NCI-H226 (cell line): Measurements from ENCODE around the gene CYRIA.

Experiments used
- DNase-seq: peaks from one replicate; pipeline ENCODE4 v3.0.0-alpha.2; 2015

CYRIA gene

GRCh38 chr2:16666449-16666801 is 791 bp upstream of the CYRIA start:
- no peak for DNase-seq

- no peak for DNase-seq
These were observed 556 bp downstream of the CYRIA start for GRCh38 chr2:16664809-16665747.

DNA sequence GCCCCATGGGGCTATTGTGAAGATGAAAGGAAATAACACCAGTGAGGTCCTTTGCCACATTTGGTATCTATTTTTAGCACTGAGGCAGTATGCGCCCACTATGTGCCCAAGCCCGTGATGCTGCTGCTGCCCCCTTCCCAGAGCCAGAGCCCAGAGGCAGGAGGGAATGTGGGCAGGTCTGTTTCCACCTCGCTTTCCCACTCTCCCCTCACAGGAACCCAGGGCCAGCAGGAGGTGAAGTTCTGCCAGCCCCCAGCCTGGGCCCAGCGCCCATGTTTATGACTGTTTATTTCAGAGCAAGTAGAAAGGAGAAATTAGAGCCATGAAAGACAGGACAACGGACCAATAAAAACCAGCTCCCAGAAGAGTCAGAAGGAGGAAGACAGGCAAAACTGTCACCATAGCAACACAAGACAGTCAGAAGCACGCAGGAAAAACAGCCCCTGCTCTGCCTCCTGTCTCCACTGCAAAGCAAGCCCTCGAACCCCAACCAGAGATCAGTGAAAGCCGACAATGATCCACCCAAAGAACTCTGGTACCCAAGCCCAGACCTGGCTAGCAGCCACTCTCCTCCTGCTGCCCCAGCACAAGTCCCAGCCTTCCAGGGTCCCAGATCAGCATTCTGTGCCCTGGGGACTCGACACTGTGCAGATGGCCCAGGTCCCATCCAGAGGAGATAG is 1.4 kb downstream of the CYRIA start:
- peak; percentile 47 for DNase-seq

GRCh38 chr2:16663121-16663905 is 2.3 kb downstream of the CYRIA start:
- DNase-seq: no peak

DNA sequence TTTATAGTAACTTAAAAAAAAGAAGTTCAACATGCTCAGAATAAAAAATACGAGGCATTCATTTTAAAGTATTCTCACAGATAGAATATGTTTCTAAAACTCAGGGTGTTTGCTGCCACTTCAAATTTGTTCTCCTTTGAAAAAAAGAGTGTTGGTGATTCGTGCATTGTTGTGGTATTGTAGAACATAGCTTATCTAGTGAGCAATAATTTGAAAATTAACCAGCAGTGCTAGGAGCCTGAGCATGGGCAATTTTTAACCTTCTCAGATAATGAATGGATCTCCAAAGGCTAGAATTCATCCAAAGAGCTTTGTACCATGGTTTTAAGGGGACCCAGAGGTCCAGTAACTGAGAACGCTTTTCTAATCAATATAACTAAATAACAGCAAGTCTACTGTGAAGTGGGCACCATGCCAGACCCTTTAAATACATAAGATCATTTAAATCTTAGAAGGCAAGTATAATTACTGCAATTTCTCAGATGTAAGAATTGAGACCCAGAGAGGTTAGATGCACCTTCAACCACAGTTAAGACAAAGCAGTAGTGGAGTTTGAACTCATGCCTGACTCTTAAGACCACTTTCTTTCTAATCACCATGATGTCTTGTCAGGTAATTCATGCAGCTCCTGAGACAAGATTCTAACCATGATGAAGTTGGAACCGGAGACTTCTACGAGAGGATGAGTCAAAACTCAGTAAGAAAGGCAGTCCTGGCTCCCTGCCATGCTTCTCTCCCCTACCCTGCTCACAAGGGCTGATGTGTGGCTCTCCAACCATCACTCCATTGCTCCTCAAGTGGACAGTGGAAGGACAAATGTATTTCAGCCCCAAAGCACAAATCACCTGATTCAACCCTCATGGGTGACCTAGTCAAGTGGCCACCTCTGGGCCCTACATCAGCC is 3.4 kb downstream of the CYRIA start:
- peak; percentile 74 for DNase-seq

DNA sequence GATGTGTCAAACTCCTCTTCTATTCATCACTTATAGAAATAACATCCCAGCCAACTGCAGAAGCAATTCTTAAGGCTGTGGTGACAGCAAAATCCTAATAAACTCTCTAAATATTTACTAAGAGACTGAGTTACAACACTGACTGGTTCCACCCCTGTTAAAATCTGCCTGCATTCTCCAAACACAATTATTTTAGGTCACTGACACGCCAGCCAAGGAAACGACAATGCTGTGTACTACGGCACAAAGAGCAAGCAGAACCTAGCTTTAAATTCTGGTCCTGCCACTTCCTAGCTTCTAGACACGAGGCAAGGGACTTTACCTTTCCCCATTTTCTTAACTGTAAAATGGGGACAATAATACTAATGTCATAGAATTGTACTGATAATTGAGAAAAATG is 4.1 kb downstream of the CYRIA start:
- DNase-seq: no peak

DNA sequence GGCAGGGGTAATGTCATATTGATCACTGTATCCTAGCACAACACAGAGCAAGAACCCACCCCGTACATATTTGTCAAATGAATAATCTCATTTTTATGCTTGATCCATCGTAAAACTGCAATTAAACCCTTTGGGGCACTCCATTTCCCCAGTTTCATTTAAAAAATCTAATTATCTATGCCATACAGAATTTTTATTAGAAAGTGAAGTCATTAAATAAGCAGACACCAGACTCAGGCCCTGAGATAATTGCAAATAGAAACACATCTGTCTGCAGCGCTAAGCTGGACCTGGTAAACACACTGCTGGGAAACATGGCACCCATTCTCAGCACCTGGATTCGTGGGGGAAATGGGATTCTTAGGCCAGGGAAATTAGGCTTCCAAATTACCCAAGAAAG is 5.1 kb downstream of the CYRIA start:
- no peak for DNase-seq

DNA sequence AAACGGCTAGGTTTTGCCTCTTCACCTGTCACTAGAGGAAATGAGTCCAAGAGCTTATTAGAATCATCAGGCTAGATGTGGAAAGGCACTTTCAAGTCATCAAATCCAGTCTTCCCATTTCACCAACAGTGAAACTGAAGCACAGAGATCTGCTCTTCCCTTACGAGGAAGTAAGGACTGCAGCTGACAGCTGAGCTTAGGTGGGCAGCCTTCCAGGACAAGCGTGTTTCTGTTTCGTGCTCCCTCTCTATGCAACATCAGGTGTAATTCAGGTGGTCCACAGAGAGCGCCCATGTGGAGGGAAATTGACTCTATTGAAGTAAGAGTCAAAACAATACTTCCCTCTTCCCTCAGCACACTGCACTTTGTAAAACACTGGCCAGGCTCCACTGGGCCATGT is 5.5 kb downstream of the CYRIA start:
- DNase-seq: no peak

DNA sequence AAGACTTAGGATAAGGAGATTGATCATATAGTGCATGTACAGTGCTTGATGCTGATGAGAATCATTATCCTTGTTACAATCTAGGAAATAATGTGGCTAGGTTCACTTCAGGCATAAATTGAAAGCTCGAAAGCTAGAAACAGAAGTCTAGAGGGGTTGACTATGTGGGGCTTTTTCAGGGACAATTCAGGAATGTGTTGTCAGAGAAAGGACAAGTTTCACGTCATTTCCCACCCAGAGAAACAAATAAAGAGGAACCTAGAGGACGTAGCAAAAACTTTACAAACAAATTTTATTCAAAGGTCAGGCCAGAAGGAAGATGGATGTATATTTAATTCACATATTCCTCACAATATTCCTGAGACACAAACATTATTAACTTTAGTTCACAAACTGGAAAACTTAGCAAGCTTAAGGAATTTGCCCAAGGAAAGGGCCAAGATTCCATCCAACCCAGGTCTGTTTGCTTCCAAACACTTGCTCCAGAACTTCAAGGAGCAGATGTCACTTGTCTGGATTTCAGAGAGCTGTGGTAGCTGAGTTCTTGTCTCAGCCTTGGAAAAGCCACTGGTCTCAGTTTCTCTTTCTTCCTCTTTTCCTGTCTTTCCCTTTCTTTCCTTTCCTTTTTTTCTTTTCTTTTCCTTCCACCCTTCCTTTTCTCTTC is 7.4 kb downstream of the CYRIA start:
- no peak for DNase-seq

GRCh38 chr2:16657671-16658070 is 8.0 kb downstream of the CYRIA start:
- no peak for DNase-seq

DNA sequence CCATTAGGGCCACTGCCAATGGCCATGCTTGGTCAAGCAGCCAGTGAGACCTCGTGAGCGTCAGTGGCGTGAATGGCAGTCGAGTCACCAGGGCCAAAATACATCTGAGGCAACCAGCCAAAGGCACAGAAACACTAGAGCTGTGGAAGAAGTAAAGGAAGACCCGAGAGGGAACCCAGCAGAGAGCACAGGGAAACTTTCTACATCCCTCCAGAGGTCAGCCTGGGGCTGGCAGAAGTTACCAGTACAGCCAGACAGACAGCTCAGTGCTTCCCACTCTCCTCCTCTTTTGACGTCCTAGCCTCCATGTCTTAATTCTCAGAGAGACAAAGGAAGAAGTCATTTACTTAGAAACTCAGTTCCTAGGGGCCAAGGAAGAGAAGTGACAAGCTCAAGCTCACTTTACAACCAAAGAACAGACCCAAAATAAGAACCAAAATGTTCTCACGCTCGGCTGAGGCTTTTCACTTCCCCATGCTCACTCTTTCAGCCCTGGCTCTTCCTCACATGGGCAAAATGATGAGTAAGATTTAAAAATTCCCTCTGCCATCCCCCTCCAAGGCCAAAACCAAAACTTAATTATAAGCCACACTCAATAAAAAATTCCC is 8.7 kb downstream of the CYRIA start:
- no peak for DNase-seq

DNA sequence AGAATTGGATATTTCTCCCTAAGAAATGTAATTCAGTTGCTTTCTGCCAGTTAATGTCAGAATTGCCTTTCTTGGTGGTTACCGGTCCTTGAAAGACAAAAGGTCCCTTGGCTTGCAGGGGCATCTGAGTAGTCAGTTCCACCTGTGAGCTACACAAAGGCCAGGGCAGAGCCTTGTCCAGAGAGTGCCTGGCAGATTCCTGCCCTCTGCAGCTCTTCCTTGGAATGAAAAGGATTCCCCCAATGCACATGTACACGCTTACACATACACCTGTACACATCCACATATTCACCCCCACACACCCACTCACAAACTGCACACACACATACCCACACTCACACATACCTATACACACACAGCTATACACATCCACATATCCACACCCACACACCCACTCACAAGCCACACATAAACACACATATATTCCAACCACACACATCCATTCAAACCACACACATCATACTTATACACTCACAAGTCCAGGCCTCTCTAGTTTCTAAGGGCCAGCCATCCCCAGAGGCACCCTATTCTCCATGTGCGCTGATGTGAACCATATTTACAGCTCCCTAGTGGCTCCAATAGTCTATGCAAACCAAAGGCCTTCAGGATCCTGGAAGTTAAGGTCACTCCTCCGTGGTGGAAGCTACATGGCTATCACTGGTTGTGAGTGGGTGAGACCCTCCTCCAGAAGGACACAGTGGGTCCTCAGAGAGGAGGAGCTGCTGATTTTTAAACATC is 9.6 kb downstream of the CYRIA start:
- DNase-seq: no peak

DNA sequence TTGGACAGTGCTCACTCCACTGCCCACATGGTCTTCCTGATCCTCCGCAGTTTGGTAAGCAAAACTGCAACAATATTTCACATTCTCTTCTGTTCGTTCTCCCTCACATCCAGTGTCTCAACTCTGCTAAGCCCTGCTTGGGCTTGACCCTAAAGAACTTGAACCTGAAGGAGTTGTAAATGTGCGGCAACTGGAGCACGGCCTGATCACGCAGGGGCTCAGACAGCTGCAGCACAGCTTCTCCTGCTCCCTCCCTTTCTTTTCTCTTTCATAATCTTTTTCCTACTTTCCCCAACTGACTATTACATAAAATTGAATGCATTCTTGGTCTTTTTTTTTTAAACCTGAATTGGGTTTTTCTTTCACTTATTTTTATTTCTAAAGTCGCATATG is 10.2 kb downstream of the CYRIA start:
- no peak for DNase-seq

GRCh38 chr2:16654833-16655444 is 10.7 kb downstream of the CYRIA start:
- no peak for DNase-seq

GRCh38 chr2:16653799-16654198 is 11.8 kb downstream of the CYRIA start:
- no peak for DNase-seq

GRCh38 chr2:16653083-16653375 is 12.6 kb downstream of the CYRIA start:
- DNase-seq: no peak

- DNase-seq: no peak
These were observed 13.1 kb downstream of the CYRIA start for GRCh38 chr2:16652296-16653082.

DNA sequence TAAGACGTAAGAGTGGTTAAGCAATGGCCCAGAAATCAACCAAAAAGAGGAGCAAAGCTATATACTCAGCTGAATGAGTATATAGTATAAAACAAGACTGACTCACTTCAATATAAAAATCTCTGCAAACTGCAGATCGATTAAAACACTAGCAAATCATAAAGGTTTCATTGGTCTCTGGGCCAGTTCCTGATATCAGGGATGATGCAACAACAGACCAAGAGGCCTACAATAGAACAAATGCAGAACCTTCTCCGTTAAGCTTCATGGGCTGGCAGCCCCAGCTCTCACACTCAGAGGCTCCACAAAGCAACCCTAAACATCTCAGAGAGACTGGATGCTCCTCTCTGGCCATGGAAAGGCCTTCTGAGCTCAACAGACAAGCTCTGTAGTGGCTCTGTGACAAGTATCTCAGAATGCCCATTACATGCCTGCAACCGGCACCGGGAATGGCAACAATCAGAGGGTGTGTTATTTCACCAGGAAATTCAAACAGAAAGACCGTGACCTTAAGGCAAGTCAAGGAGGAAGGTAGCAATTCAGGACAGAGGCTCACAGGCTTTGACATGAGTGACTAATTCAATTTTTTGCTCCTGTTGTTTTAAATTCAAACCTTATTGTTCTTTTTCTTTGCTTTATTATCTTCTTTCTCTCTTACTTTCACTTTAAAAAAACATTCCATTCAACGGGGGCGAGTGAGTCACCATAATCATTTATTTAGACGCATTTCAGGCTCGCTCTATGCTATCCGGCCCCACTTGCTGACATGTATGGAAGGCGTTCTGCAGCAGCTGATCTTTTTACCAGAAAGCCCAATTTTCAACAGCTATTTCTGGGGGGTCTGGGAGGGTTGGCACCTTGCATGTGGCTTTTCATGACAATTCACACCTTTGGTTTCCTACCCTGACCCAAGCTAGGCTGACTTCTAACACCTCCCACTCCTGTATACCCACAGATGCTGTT is 15.1 kb downstream of the CYRIA start:
- peak; percentile 24 for DNase-seq
